Fibroblast of mammary gland (primary cell): Measurements from ENCODE around the gene SORCS2.

Experiments used
- DNase-seq: peaks from one replicate; pipeline ENCODE4 v3.0.0-alpha.2; 2010; ENCODE audit warnings: low read depth
- H3K4me3 ChIP-seq: 2 replicates; pipeline ENCODE4 v1.5.1; 2011; ENCODE audit warnings: low read depth, mild to moderate bottlenecking, low read length, moderate library complexity; ENCODE audit not compliant: control insufficient read depth
- TF ChIP-seq, protein P1 (sequence below): conservative IDR thresholded peaks from 2 replicates; pipeline ENCODE4 v1.5.1; 2011; ENCODE audit warnings: low read depth, low read length, inconsistent platforms; ENCODE audit not compliant: control insufficient read depth, insufficient read depth

Gene SORCS2

DNA sequence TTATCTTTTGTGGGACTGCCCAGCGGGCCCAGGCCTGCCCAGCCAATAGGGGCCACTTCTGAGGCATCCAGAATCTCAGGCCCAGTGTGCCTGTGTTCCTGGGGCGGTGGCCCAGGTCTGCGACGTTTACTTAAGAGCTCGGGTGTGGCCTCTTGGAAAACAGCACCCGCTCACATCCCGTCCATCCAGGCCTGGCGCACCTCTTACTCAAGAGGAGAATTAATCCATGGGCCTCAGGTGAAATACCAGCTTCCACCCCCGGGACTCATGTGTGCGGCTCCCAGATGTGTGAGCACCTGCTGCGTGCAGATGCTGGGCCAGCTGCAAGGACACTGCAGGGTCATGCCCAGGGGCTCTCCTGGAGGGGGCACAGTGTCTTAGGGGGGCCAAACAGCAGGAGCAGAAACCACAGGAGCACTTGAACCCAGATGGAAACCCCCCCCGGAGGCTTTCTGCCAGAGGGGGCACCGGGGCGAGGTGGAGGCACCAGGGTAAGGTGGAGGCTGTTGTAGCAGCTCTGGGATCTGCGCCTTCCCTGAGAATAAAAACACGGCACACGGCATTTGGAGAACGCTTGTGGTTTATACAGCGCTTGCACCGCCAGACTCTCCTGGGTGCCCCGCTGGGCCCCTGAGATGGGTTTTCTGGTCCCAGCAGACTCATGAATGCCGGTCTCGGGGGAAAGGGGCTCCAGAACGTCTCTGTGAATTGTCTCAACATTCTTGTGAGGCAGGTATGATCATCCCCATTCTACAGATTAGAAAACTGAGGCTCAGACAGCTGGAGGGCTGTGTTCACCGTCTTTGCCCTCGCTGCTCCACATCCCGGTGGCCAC lies 239.6 kb downstream of the SORCS2 start:
- no peak overlapping the region for H3K4me3 ChIP-seq
- no peak for DNase-seq
- TF ChIP-seq, protein P1, sequence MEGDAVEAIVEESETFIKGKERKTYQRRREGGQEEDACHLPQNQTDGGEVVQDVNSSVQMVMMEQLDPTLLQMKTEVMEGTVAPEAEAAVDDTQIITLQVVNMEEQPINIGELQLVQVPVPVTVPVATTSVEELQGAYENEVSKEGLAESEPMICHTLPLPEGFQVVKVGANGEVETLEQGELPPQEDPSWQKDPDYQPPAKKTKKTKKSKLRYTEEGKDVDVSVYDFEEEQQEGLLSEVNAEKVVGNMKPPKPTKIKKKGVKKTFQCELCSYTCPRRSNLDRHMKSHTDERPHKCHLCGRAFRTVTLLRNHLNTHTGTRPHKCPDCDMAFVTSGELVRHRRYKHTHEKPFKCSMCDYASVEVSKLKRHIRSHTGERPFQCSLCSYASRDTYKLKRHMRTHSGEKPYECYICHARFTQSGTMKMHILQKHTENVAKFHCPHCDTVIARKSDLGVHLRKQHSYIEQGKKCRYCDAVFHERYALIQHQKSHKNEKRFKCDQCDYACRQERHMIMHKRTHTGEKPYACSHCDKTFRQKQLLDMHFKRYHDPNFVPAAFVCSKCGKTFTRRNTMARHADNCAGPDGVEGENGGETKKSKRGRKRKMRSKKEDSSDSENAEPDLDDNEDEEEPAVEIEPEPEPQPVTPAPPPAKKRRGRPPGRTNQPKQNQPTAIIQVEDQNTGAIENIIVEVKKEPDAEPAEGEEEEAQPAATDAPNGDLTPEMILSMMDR = no peak

DNA sequence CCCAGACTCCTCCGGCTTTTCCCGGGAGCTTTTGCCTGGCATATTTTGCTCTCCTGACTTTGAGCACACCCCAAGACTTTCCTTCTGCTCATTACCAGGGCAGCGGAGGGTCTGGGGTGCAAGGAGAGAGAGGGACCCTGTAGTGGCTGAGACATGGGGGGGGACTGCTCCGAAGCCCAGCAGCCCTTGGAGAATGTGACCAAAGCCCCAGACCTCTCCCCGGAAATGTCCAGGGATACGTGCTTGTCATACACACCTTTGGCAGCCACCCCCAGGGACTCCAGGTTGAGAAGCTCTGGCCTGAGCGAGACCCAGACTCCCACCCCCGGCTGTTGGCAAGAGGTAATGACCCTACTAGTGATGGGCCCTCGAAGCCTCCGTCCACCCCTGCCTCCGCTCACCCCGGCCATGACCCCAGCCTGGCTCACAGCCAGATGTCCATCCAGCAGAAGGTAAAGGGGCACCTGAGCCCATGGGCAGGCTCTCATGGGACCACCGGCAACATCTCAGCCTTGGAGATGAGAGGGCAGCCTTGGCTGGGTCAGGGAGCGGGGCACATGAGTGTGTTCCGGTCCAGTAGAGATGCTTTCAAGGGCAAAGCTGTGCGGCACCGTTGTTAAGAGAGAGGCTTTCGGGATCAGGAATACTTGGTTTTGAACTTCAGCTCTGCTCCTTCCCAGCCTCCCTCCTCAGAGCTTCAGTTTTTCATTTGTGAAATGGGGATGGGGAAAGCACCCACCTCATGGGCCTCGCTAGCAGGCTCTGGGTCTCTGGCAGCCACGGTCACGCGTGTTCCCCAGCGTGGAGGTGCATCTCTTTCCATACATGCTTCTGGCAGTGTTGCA lies 240.4 kb downstream of the SORCS2 start:
- no peak overlapping the region for H3K4me3 ChIP-seq
- TF ChIP-seq, protein P1 = no peak
- DNase-seq = no peak

DNA sequence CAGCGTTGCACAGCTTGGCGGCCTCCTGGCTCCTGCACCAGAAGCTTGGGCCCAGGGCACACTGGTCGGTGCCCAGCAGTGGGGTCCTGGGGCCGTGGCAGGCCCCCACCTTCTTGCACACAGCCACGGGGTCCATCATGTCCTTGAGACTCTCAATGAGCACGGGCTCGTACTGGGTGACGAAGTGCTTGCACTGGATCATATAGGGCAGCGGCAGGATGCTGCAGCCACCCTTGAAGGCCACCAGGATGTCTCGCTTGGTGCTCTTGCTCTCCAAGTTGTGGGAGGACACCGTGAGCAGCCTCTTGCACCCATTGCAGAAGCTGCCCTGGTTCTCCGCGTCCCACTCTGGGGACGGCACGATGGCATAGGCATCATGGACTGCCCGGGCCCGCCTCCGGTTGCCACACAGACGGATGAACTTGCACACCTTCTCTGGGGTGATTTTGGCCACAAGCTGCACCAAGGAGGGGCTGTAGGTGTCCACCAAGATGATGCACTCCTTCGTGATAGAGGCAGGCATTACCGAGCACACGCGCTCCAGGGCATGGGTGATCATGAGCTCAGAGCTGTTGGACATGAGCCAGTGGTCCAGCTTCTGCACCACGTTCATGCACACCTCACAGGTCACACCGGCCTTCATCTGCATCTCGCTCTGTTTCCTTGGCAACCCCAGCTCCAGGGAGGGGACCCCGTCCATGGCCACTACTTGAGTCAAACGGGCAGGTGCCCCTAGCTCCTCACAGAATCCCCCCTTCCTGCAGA lies 241.2 kb downstream of the SORCS2 start:
- TF ChIP-seq, protein P1 = no peak
- H3K4me3 ChIP-seq = no peak overlapping the region
- no peak for DNase-seq

DNA sequence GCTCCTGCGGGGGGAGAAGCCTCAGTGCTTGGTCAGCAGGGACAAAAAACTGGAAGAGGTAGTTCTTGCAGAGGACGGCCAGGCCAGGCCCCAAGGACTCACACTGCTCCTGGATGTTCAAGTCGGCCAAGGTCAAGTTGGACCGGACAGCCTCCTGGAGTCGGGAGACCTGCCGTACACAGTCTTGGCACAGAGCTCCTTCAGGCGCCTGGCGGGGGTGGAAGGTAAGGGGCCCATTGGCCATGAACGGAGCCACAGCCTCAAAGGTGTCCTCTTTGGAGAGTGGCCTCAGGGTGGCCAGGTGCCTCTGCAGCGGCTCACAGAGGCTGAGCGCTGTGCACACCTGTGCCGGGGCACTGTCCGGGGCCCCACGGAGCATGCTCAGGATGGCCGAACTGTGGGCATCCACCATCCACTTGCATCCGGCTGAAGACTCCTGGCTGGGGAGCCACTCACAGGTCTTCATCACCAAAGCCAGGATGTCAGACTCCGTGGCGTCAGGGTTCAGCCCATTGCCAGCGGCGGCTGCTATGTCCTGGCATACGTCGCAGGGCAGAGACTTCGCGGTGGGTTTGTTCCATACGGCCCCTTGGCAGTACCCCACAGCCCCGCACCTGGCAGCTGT lies 241.9 kb downstream of the SORCS2 start:
- TF ChIP-seq, protein P1 = no peak
- H3K4me3 ChIP-seq = no peak overlapping the region
- no peak for DNase-seq

DNA sequence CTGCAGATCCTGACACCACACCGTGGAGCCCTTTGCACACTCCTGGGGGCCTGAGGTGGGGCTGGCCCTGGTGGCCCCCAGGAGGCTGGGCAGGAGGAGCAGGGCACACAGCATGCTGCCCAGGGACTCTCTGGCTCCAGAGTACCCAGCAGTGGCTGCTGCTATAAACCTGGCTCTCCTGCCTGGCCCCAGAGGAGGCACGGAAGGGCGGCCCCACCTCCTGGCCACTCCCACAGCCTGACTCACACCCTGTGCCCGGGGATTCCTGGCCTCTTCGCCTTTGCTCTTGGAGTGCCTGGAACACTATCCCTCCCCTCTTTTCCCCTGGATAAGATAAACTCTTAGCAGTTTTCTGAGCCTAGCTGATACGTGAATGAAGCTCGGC lies 242.4 kb downstream of the SORCS2 start, which contains the start of gene PSAPL1:
Gene PSAPL1 (minus strand): TSS at position 165 of the 385 bp plus-strand sequence. CDS start 51 bp downstream, at position 114.
- DNase-seq = peak; percentile 12
- no peak within 1 kb of the TSS for H3K4me3 ChIP-seq
- TF ChIP-seq, protein P1 = no peak

DNA sequence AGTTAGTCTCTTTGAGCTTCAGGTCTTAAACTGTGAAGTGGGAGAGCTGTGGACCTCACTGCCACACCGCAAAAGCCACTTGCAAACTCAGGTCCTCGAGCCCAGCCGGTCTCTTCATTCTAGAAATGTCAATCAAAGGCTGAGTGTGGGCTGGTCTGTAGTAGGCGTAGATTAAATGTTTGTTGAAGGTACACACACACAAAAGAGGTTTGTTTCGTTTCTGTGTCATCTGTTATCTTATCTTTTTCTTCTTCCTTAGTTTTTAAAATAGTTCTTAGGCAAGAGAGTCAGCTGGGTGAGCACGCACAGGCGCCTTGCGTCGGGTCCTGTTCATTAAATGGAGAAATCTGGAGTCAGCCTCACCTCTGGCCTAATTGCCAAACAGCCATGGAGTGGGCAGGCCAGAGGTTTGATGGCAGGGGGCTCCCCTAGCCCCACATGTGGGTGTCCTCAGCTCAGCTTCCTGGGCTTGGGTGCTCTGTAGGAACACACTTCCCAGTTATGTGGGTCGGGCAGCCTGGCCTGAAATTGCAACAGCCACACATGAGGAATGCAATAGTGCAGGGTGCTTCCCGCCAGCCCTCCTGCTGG lies 243.2 kb downstream of the SORCS2 start:
- H3K4me3 ChIP-seq = no peak overlapping the region
- TF ChIP-seq, protein P1 = no peak
- no peak for DNase-seq
